Glutamatergic neuron (in vitro differentiated cells): ENCODE data around the gene ECE2. TPM values are rescaled to one million over a fixed set of nuclear protein-coding genes. Genes with fewer than 3 reads are reported as not detected.

Experiments used
- DNase-seq: peaks from one replicate; pipeline ENCODE4 v3.0.0; 2022
- H3K27ac Mint-ChIP-seq: one replicate; pipeline ENCODE4 v1.8.0; 2020; ENCODE audit warnings: mild to moderate bottlenecking, mixed read lengths, inconsistent platforms; ENCODE audit not compliant: unreplicated experiment
- H3K27me3 Mint-ChIP-seq: one replicate; pipeline ENCODE4 v1.8.0; 2020; ENCODE audit warnings: mild to moderate bottlenecking, moderate library complexity, mixed read lengths, inconsistent platforms; ENCODE audit not compliant: unreplicated experiment
- H3K36me3 Mint-ChIP-seq: one replicate; pipeline ENCODE4 v1.8.0; 2020; ENCODE audit warnings: mild to moderate bottlenecking, mixed read lengths, inconsistent platforms; ENCODE audit not compliant: unreplicated experiment
- H3K4me1 Mint-ChIP-seq: one replicate; pipeline ENCODE4 v1.8.0; 2020; ENCODE audit warnings: mild to moderate bottlenecking, low read depth, mixed read lengths, inconsistent platforms; ENCODE audit not compliant: unreplicated experiment
- H3K4me3 Mint-ChIP-seq: one replicate; pipeline ENCODE4 v1.8.0; 2020; ENCODE audit warnings: mild to moderate bottlenecking, mixed read lengths, inconsistent platforms; ENCODE audit not compliant: unreplicated experiment
- H3K9me3 Mint-ChIP-seq: one replicate; pipeline ENCODE4 v1.8.0; 2020; ENCODE audit warnings: mild to moderate bottlenecking, moderate library complexity, mixed read lengths, inconsistent platforms; ENCODE audit not compliant: unreplicated experiment
- CTCF ChIP-seq: fragments of 200-600 bp; sonication (generic); IDR thresholded peaks from one replicate; pipeline ENCODE4 v1.5.0; 2021; ENCODE audit not compliant: partially characterized antibody, unreplicated experiment
- total RNA-seq: library from RNA; stranded (reverse); fragmentation: NEBNext Ultra II Directional; extraction: Animal tissue kit (Norgen Biotek cat#: 25700); gene quantifications from one replicate; pipeline ENCODE4 v1.2.1, GENCODE V29; 2021; ENCODE audit not compliant: unreplicated experiment

Gene ECE2
- total RNA-seq, 1 donor from 2014 or later: 1.6 TPM

GRCh38 chr3:184237211-184237610 is 38.6 kb upstream of the ECE2 start:
- TF ChIP-seq CTCF: no peak
- Mint-ChIP-seq H3K4me3 (peak overlapping the region; percentile 44), H3K27me3 (peaks cover 13% of the 10 kb centered on the region), H3K4me1 (peaks cover 33% of the 10 kb centered on the region), H3K9me3 (peaks cover 20% of the 10 kb centered on the region), H3K36me3 (peaks cover 4% of the 10 kb centered on the region), H3K27ac (peak overlapping the region; percentile 76)
- DNase-seq: no peak

GRCh38 chr3:184237807-184238206 is 38.0 kb upstream of the ECE2 start:
- no peak overlapping the region for H3K4me3 Mint-ChIP-seq
- DNase-seq: no peak
- no peak for TF ChIP-seq CTCF
- peaks cover 19% of the 10 kb centered on the region for H3K9me3 Mint-ChIP-seq
- peak overlapping the region; percentile 76 for H3K27ac Mint-ChIP-seq
- H3K36me3 Mint-ChIP-seq: peaks cover 4% of the 10 kb centered on the region
- peaks cover 32% of the 10 kb centered on the region for H3K4me1 Mint-ChIP-seq
- H3K27me3 Mint-ChIP-seq: peaks cover 12% of the 10 kb centered on the region

GRCh38 chr3:184238246-184238818 is 37.5 kb upstream of the ECE2 start:
- H3K27ac Mint-ChIP-seq: peak overlapping the region; percentile 59
- no peak for TF ChIP-seq CTCF
- peaks cover 29% of the 10 kb centered on the region for H3K4me1 Mint-ChIP-seq
- peaks cover 12% of the 10 kb centered on the region for H3K27me3 Mint-ChIP-seq
- peaks cover 4% of the 10 kb centered on the region for H3K36me3 Mint-ChIP-seq
- H3K4me3 Mint-ChIP-seq: no peak overlapping the region
- H3K9me3 Mint-ChIP-seq: peaks cover 19% of the 10 kb centered on the region
- DNase-seq: no peak

- H3K27me3 Mint-ChIP-seq: peaks cover 14% of the 10 kb centered on the region
- H3K9me3 Mint-ChIP-seq: peaks cover 14% of the 10 kb centered on the region
- peaks cover 4% of the 10 kb centered on the region for H3K36me3 Mint-ChIP-seq
- H3K4me1 Mint-ChIP-seq: peaks cover 23% of the 10 kb centered on the region
- no peak for DNase-seq
- H3K4me3 Mint-ChIP-seq: no peak overlapping the region
- no peak for TF ChIP-seq CTCF
- H3K27ac Mint-ChIP-seq: no peak overlapping the region
Observed at GRCh38 chr3:184239221-184239620, 36.6 kb upstream of the ECE2 start.

- no peak for TF ChIP-seq CTCF
- H3K9me3 Mint-ChIP-seq: peaks cover 13% of the 10 kb centered on the region
- H3K27ac Mint-ChIP-seq: no peak overlapping the region
- peaks cover 19% of the 10 kb centered on the region for H3K4me1 Mint-ChIP-seq
- no peak for DNase-seq
- peaks cover 14% of the 10 kb centered on the region for H3K27me3 Mint-ChIP-seq
- no peak overlapping the region for H3K4me3 Mint-ChIP-seq
- H3K36me3 Mint-ChIP-seq: peaks cover 5% of the 10 kb centered on the region
Observed at GRCh38 chr3:184239708-184240107, 36.1 kb upstream of the ECE2 start.
